ENCODE results near the gene GIMAP5.

The GIMAP5 gene

DNA sequence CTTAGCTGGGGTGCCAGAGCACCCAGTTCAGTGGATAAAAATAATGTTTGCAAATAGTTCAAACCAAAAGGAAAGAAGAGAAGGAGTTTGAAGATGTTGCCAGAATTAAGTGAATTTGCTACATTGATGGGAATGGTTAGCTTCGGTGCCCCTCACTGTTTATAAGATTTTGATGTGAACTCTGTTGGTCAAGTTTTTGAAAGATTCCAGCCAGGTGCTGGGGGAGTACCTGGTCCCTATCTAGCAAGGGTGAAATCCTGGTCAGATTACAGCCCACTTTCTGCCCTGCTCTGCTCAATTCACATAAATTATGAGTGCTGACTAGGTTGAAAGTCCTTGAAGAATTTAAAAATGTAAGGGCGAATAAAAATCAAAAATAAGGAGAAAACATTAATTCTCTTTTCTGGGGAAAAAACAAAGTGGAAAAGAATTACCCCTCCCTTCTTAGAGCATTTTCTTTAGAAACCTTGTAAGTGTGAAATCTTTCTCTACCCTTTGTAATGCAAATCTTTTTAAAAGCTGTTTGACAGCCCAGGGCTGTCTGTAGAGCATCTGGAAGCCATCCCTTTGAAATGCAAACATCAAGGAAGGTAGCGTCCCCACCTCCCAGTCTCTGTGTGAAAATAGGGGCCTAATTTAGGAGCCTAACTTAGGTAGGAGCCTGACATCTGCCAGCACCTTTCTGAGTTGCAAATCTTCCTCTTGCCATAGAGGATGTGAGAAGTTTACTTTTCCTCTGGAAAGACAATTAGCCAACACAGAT, 1.4 kb upstream of the GIMAP5 start:
- DNase-seq (ENCODE audit: low spot score) = no peak

DNA sequence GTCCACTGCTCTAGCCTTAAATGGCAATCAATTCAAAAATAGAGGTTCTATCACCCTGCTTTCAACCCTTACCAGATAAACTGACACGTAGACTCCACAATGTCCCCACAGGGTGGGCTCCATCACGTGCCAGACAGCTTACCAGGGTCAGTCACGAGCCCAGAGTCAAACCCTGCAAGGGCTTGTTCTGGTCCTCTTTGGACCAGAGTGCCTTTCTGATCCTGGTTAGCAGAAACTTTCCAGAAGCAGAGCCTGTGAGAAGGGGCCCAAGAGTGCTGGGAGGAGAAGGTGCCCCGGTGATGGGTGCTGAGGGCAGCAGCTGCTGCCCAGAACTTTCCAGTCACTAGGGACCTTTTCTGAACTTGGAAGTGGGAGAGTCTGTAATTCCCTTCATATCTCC, 354 bp upstream of the GIMAP5 start:
- DNase-seq (ENCODE audit: low spot score) = no peak

DNA sequence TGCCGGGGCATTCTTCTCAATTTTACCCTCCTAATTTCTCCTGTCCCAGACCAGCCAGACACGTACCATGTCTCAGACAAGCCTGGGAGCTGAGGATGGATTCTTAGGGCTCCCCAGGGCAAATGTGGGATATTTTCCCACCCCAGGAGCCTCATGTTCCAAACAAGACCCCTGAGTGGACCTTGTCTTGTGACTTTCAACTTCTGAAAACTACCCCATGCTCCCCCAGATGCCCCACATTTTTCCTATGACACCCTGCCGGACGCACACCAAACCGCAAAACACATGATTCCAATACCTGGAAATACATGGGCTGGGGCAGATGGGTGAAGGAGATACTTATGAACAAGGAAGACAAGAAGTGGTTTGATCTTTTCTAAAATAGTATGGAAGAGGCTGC, 874 bp downstream of the GIMAP5 start:
- no peak for DNase-seq (ENCODE audit: low spot score)

DNA sequence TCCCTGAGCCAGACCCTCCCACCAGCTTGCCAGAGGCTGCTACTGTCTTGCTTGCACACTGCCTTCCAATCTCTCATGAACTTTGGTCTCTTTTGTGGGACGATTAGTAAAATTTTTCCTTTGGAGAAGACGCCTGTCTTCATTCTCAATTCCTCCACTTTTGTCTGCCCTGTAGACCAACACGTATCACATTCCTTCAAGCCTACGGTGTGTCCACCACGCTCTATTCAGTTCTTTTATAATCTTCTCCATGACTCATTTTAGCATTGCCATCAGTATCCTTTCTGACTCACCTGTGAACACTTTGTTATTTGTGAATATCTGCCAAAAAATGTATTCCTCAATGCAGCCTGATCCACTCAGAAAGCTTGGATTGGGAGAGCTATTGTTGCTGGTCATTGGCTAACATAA, 1.4 kb downstream of the GIMAP5 start:
- no peak for DNase-seq (ENCODE audit: low spot score)

DNA sequence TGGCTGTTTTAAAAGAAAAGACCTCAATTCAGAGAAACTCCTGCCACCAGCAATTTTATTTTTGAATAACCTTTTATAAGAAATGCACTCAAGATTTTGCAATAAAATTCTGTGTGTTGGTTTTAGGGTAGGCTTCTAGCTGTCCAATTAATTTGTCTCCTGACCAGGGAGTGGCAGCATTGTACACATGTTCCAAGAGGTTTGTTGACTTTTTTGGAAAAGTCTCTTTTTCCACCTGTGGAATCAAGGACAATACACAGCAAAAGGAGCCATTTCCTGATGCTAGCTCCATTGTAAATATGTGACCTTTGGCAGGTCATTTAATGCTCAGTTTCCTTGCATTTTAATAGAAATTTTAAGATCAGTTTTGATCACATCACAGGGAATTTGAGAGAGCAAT, 1.8 kb downstream of the GIMAP5 start:
- no peak for DNase-seq (ENCODE audit: low spot score)

DNA sequence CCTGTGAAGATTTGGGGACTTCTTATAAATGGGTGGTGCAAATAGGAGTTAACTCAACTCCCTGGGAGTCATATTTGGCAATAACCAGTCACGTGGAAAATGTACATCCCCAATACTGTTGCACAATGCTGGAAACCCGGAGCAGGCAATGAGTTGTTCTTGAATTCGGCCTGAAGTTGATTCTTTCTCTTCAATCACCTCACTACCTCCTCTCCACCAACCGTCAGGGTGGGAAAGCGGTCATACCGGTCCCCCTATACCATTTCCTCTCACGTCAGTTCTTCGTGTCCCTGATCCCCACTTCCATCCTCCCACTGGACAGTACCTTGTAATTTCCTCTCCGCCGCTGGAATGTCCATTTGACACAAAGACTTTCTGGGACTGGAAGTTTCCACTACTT, 2.8 kb downstream of the GIMAP5 start:
- no peak for DNase-seq (ENCODE audit: low spot score)

DNA sequence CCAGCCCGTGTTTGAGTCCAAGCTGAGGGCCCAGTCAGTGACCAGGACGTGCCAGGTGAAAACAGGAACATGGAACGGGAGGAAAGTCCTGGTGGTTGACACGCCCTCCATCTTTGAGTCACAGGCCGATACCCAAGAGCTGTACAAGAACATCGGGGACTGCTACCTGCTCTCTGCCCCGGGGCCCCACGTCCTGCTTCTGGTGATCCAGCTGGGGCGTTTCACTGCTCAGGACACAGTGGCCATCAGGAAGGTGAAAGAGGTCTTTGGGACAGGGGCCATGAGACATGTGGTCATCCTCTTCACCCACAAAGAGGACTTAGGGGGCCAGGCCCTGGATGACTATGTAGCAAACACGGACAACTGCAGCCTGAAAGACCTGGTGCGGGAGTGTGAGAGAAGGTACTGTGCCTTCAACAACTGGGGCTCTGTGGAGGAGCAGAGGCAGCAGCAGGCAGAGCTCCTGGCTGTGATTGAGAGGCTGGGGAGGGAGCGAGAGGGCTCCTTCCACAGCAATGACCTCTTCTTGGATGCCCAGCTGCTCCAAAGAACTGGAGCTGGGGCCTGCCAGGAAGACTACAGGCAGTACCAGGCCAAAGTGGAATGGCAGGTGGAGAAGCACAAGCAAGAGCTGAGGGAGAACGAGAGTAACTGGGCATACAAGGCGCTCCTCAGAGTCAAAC, 5.2 kb downstream of the GIMAP5 start:
- no peak for DNase-seq (ENCODE audit: low spot score)

DNA sequence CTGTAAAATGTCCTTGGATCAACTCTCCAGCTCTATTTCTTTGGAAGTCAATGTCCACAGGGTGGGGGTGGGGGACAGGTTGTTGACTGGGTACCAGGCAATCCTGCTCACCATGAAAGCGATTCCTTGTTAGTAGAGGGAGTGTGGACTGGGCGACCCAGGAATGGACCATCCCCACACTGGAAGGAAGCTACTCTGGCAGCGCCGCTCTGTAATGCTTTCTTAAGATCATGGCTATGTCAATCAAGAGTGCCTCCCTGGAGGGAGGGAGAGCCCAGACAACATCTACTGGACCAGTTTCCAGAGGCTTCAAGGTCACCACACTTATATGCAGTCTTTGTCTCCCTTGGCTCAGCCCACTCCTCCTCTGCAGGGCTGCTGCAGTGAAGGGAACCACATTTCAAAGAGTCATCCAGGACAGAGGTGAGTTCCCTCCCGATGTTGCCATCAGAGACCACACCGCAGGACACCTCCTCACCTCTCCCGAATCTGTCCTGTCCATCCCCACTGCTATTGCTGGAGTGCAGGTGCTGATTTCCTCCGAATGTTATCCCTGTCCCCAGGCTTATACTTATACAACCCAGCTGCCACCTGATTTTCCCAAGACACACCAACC, 6.9 kb downstream of the GIMAP5 start:
- DNase-seq (ENCODE audit: low spot score) = no peak

DNA sequence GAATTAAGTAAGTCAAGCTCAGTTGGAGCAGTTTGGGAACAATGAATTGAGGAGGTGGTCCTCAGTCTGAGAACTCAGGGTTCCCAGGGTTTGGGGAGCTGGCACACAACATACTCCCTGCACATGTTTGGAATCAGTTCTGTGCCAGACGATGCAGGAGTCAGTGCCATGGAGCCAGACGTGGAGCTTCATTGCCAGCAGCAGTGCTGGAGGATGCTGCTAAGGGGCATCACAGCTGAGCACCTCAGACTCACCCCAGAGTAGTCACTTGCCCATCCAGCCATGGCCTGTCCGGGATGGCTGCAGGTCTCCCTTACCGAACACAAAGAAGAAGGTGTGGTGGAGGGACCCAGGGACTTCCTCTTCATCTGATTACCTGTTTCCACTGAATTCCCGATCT, 7.9 kb downstream of the GIMAP5 start:
- no peak for DNase-seq (ENCODE audit: low spot score)

DNA sequence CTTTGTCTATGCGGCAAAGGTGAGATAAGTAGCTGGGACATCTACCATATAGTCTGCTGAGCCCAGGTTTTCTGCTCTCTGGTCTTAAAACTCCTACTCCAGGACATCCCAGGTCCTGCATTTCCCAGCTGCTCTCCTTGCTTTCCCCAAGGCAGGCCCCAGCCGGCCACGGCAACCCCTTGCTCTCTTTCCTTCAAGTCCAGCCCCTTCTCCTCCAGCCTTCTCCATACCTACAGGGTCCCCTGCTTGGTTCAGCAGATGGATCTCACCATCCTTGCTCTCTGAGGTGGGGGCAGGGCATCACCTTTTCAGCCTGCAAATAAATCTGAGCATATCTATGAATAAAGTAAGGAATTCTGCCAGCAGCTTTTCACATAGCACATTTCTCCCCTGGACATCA, 8.7 kb downstream of the GIMAP5 start:
- DNase-seq (ENCODE audit: low spot score) = no peak

DNA sequence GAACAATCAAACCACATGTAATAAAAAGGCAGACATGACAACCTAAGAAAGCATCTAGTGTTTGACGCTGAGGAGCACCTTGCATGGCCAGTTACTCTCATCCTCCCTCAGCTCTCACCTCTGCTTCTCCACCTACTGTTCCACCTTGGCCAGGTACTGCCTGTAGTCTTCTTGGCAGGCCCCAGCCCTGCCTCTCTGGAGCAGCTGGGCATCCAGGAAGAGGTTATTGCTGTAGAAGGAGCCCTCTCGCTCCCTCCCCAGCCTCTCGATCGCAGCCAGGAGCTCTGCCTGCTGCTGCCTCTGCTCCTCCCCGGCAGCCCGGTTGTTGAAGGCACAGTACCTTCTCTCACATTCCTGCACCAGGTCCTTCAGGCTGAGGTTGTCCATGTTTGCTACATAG, 9.7 kb downstream of the GIMAP5 start:
- no peak for DNase-seq (ENCODE audit: low spot score)

DNA sequence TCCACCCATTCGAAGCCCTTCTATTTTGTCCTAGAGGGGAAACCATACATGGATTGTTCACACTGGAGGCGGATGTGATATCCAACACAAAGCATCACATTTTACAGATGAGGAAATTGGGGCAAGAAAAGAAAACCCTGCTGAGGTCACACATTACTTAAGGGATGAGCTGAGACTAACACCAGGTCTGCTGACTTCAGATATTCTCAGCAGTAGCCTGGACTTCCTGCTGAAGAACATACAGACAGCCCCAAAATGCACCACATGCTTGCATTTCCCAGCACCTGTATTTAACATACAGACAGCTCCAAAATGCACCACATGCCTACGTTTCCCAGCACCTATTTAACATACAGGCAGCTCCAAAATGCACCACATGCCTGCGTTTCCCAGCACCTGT, 11.2 kb downstream of the GIMAP5 start:
- no peak for DNase-seq (ENCODE audit: low spot score)

DNA sequence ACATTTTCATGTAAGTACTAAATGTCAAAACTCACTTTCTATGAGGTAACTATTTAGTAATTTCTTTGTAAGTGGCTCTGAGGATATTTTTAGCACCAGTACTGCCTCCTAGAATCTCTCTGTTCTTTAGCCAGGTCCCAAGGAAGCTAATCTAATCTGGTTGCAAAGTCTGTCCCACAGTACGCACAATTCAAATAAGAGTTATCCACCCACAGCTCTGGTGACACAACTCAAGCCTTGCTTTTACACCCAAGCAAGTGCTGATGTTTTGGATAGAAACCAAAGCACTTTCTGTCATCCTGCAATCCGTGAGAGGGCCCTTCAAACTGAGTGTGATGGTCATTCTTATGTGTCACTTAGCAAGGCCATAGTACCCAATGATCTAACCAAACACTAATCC, 14.5 kb downstream of the GIMAP5 start:
- no peak for DNase-seq (ENCODE audit: low spot score)

DNA sequence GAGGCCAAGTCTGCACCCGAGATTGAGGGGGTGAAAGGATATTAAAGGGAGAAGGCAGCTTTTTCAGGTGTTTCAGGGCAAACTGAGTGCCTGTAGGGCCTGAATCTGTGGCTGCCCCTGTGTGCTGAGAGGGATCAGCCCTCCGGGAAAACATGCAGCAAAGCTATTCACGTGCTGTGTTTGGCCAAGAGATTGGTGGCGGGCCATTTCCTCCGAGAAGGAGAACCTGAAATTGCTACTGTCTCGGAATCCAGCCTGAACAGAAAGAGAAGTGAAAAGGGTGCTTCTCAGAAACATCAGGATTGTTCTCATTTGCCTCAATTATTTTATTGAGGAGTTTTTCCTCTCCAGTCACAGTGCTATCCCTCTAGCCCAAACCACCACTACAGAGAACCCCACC, 16.0 kb downstream of the GIMAP5 start:
- no peak for DNase-seq (ENCODE audit: low spot score)

DNA sequence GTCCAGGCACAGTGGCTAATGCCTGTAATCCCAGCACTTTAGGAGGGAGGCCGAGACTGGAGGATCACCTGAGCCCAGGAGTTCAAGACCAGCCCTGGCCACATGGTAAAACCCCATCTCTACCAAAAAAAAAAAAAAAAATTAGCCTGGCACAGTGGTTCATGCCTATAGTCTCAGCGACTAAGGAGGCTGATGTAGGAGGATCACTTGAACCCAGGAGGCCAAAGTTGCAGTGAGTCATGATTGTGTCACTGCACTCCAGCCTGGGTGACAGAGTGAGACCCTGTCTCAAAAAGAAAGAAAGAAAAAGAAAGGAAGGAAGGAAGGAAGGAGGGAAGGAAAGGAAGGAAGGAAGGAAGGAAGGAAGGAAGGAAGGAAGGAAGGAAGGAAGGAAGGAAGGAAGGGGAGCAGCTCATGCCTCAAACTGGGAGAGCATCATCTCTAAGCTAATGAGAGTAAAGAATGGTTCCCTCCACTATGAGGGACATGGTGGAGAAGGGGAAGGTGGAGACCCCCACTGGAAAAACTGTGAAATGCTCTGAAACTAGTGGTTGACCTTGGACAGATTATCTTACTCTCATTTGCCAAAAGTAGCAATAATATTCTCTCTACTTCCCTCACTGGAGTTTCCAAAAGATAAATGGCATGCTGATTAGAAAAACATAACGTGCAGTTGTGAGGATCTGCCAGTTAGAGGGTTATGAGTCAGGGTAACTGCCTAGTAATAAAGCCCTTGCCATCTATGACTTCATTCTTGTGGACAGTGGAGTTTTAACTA, 16.8 kb downstream of the GIMAP5 start:
- no peak for DNase-seq (ENCODE audit: low spot score)

DNA sequence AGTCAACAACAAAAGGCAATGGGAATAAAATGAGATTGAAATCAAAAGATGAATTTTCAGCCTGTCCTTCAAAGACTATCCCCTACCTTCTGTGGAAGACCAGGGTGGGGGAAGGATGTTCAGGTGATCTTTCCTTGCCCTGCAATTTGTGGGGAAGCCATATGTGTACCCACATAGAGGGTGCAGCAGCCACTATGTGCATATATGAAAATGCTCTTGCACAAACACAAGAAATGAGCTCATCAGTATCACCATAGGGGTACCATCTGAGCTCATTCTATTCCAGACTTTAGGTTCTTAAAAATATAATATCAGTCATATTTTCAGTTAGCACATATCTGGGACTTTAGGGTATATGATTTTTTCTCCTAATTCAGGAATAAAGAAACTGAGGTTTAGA, 17.7 kb downstream of the GIMAP5 start:
- DNase-seq (ENCODE audit: low spot score) = no peak

DNA sequence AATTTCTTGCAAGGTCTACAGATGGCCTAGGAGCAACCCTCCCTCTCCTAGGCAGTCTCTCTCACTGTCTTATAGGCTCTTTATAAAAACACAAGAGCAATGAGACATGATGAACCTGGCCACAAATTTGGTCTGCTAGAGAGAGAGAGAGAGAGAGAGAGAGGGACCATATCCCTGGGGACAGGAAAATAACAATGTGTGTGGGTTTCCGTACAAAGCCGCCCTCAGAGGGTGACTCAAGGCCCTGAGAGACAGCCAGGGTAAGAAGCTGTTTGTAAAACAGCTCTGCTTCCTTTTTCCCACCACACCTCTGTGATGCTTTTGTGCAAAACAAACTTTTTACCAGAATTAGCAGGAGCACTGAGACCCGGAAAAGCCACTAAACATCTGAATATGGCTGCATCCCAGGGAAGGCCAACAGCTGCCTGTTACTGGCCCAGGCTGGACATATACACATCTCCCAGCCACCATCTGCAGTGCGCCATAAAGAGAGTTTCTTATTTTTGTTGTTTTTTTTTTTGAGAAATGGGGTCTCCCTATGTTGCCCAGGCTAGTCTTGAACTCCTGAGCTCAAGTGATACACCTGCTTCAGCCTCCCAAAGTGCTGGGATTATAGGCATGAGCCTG, 18.4 kb downstream of the GIMAP5 start:
- no peak for DNase-seq (ENCODE audit: low spot score)

DNA sequence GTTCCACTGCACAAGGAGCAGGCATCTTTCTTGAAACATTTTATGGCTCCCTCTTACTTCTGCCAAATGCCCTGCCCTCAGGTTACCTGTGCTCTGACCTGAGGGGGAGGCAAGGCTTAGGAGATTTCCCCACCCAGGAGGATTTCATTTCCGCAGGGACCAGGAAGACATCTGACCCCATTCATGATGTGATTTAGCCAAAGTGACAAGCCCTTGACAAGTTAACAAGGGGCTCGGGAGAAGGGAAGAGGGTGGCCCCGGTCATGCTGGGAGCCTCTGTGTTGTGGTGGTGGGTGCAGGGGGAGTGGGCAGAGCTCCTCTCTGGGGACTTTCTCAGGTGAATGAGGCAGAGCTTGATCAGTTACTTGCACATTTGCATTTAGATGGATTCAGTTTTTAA, 18.9 kb downstream of the GIMAP5 start:
- DNase-seq (ENCODE audit: low spot score) = no peak

DNA sequence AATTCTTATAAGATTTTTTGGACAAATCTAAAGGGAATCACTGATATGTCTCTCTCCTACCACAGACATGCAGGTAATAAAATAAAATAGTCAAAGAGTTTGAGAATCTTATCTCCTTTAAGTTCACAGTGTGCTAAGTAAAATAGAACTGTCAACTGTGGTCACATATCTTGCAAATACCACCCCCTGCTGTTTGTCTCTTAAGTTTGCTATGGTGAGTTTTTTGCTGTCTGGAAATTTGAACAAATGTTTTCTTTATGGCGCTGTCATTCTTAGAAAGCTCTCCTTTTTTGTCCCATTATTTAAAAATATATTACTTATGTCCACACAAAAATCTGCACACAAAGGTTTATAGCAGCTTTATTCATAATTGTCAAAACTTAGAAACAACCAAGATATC, 19.6 kb downstream of the GIMAP5 start:
- no peak for DNase-seq (ENCODE audit: low spot score)

DNA sequence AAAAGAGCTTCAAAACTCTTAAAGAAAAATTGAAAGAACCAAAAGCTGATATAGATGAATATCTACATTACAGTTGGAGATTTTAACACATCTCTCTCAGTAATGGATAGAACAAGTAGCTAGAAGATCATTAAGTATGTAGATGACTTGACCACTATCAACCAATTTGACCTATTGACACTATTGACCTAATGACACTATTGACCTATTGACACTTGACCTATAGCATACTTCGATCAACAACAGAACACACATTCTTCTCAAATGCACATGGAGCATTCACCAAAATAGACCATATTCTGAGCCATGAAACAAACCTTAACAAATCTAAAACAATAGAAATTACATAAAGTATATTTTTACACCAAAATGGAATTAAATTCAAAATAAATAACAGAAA, 22.3 kb downstream of the GIMAP5 start:
- DNase-seq (ENCODE audit: low spot score) = no peak

DNA sequence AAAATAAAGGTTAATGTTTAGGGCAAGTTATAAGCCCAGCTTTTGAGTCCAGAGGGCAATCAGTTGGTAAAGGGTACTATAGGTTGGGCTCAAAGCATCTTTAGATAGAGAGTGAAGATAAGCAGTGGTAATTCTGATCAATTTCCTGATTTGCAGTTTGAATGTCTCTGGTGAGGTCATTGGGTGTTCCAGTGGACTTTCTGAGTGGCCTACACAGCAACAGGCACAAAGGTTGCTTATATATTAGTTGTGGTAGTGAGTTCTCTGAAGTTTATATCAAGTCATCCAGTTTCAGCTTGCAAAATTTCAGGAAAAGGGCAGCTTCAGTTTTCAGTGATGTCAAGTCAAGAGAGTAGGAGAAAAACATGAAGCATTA, 29.1 kb downstream of the GIMAP5 start:
- no peak for DNase-seq (ENCODE audit: low spot score)

DNA sequence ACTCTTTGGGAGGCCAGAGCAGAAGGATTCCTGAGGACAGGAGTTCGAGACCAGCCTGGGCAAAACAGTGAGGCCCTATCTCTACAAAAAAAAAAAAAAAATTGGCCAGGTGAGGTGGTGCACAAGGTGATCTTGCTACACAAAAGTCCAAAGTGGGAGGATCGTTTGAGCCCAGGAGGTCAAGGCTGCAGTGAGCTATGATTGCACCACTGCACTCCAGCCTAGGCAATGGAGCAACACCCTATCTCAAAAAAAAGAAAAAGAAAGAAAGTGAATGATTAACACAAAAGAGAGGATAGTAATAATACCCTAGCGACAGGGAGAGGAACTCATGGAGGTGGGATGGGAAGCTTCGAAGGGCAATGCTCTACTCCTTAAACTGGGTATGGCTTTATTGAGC, 32.5 kb downstream of the GIMAP5 start:
- no peak for DNase-seq (ENCODE audit: low spot score)
